ENCODE results near the gene DENND11.
A peak's percentile ranks its signal among the peaks of the same experiment; 100 is the strongest.

The DENND11 gene, protein sequence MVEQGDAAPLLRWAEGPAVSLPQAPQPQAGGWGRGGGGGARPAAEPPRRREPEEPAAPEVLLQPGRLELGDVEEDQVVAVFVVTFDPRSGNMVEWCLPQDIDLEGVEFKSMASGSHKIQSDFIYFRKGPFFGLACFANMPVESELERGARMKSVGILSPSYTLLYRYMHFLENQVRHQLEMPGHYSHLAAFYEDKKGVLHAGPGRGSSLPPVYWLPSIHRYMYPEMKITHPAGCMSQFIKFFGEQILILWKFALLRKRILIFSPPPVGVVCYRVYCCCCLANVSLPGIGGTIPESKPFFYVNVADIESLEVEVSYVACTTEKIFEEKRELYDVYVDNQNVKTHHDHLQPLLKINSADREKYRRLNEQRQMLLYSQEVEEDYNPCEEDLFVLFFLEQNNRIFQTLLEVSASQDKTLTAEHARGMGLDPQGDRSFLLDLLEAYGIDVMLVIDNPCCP

GRCh38 chr7:141702047-141702567, at the start of gene DENND11:
Gene DENND11 (minus strand): TSS chr7:141702166. CDS start chr7:141702153, 13 bp downstream.
- DNase-seq: peak; percentile 58

GRCh38 chr7:141748396-141748795, 46.4 kb upstream of the DENND11 start:
- CTCF ChIA-PET: interaction anchor here (1.3 kb wide), 1 partner anchor 10 kb away, joined by 4 read pairs; the partner anchor contains the start of gene SSBP1
- Mint-ChIP-seq H3K27me3 (no peaks in the 10 kb centered on the region), H3K36me3 (peaks cover 74% of the 10 kb centered on the region), H3K27ac (no peak overlapping the region), H3K4me1 (peaks cover 3% of the 10 kb centered on the region), H3K4me3 (no peak overlapping the region), H3K9me3 (peaks cover 30% of the 10 kb centered on the region)
- DNase-seq: no peak

More at GRCh38 chr7:141702047-141702567, at the start of gene DENND11:
- CTCF ChIA-PET: interaction anchor here (0.7 to 3.7 kb wide), 4 partner anchors 34 to 47 kb away, joined by 3 to 17 read pairs (median 9); partner anchors contain the start of gene SSBP1
- peak within 1 kb of the TSS; percentile 77 for H3K27ac Mint-ChIP-seq
- peaks cover 5% of the 10 kb centered on the region for H3K36me3 Mint-ChIP-seq
- peaks cover 21% of the 10 kb centered on the region for H3K27me3 Mint-ChIP-seq
- H3K4me1 Mint-ChIP-seq: peaks cover 31% of the 10 kb centered on the region
- no peaks in the 10 kb centered on the region for H3K9me3 Mint-ChIP-seq
- peak within 1 kb of the TSS; percentile 76 for H3K4me3 Mint-ChIP-seq

- no peak for DNase-seq
- H3K4me1 Mint-ChIP-seq: peaks cover 22% of the 10 kb centered on the region
- H3K27ac Mint-ChIP-seq: no peak overlapping the region
- H3K27me3 Mint-ChIP-seq: no peaks in the 10 kb centered on the region
- no peaks in the 10 kb centered on the region for H3K9me3 Mint-ChIP-seq
- H3K36me3 Mint-ChIP-seq: peaks cover 62% of the 10 kb centered on the region
- no peak overlapping the region for H3K4me3 Mint-ChIP-seq
- CTCF ChIA-PET: no interaction called here
Measured at GRCh38 chr7:141744131-141744530, 42.2 kb upstream of the DENND11 start.

DNA sequence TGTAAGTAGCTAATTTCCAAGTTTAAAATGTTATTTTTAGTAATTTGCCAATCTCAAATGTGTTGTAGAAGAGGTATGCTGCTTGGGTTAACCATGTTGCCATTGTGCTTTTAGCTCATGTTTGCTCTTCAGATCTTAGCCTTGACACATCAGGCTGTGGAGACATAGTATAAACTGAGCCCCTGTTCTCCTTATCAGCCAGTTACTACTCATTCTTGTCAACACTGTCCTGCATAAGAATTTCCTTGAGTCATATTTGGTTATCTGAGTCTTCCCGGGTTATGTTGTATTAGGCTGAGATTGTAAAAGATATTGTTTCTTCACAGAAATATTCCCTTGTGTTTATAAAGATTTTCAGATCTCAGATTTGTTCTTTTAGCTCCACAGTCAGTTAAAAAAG, 40.3 kb upstream of the DENND11 start:
- no peak for DNase-seq
- Mint-ChIP-seq H3K9me3 (no peaks in the 10 kb centered on the region), H3K27me3 (no peaks in the 10 kb centered on the region), H3K4me1 (peaks cover 31% of the 10 kb centered on the region), H3K36me3 (peaks cover 59% of the 10 kb centered on the region), H3K4me3 (no peak overlapping the region), H3K27ac (no peak overlapping the region)
- CTCF ChIA-PET: interaction anchor here (1.6 to 2.2 kb wide), 2 partner anchors 11 to 88 kb away, joined by 4 to 7 read pairs; no protein-coding TSS in a partner anchor

- Mint-ChIP-seq H3K4me1 (peaks cover 33% of the 10 kb centered on the region), H3K27me3 (no peaks in the 10 kb centered on the region), H3K4me3 (peak overlapping the region; percentile 94), H3K27ac (peak overlapping the region; percentile 96), H3K36me3 (peaks cover 43% of the 10 kb centered on the region), H3K9me3 (no peaks in the 10 kb centered on the region)
- CTCF ChIA-PET: interaction anchor here (1.0 to 3.5 kb wide), 6 partner anchors 13 to 726 kb away, joined by 3 to 17 read pairs (median 8); partner anchors contain the start of gene DENND11
- DNase-seq: no peak
Measured at GRCh38 chr7:141739250-141739649, 37.3 kb upstream of the DENND11 start.

DNA sequence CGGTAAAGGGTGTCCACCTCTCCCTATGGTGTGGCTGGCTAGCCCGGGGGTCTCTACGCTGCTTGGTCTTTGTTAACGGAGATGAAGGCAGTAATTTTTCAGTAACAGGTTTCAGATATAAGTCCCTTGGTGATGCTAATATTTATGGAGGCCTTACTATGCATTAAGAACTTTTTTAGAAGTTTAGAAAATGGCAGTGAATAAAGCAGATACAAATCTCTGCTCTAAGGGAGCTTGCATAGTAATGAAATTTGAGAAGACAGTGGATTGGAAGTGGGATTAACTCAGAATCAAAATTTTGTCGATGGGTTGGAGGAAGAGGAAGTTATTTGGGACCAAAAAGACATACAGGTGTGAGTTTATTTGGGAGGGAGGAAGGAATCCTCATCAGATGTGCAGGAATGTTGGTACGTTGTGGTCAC, 36.6 kb upstream of the DENND11 start:
- DNase-seq: no peak
- no peaks in the 10 kb centered on the region for H3K27me3 Mint-ChIP-seq
- H3K4me3 Mint-ChIP-seq: peak overlapping the region; percentile 94
- peak overlapping the region; percentile 96 for H3K27ac Mint-ChIP-seq
- no peaks in the 10 kb centered on the region for H3K9me3 Mint-ChIP-seq
- CTCF ChIA-PET: interaction anchor here (0.8 to 3.8 kb wide), 15 partner anchors 10 to 1502 kb away, joined by 3 to 52 read pairs (median 5); partner anchors contain the start of genes DENND11, MRPS33 and TAS2R3
- H3K36me3 Mint-ChIP-seq: peaks cover 37% of the 10 kb centered on the region
- H3K4me1 Mint-ChIP-seq: peaks cover 33% of the 10 kb centered on the region

DNA sequence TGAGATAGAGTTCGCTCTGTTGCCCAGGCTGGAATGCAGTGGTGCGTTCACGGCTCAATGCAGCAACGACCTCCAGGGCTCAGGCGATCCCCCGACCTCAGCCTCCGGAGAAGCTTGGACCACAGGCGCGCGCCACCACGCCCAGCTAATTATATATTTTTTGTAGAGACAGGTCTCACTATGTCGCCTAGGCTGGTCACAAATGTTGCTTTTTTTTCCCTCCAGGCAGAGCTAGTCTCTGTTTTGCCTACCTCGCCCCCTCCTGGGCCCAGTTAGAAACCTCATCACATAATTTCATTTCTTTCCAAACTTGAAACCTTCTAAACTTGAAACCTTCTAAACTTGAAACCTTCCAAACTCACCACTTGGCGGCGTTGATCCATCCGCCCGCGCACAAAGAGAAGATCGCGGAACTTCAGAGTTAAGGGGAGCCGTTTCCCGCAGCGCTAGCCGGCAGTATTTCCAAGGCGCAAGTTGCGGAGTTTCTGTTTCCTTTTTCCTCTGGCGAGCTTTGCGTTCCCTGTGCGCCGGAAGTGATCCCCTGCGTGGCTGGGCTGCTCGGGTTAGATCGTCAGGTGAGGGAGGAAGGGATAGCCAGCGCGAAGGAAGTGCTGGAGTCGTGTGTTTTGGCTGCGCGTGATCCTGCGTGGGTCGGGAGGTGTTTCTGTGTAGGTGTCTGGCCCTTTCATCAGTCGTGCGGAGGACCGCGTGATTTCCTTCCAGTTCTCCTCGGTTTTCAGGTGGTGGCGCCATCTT, 36.0 kb upstream of the DENND11 start, which contains the start of gene SSBP1:
TSS of gene SSBP1 (plus strand) at position 523 of the 756 bp plus-strand sequence. CDS start 809 bp downstream, outside the sequence.
- peaks cover 33% of the 10 kb centered on the region for H3K4me1 Mint-ChIP-seq
- H3K27ac Mint-ChIP-seq: peak within 1 kb of the TSS; percentile 96
- H3K4me3 Mint-ChIP-seq: peak within 1 kb of the TSS; percentile 94
- H3K27me3 Mint-ChIP-seq: no peaks in the 10 kb centered on the region
- CTCF ChIA-PET: interaction anchor here (0.7 to 3.8 kb wide), 24 partner anchors 8 to 1502 kb away, joined by 3 to 52 read pairs (median 4); partner anchors contain the start of genes DENND11, MRPS33 and TAS2R3
- peak; percentile 94 for DNase-seq
- H3K36me3 Mint-ChIP-seq: peaks cover 32% of the 10 kb centered on the region
- no peaks in the 10 kb centered on the region for H3K9me3 Mint-ChIP-seq

DNA sequence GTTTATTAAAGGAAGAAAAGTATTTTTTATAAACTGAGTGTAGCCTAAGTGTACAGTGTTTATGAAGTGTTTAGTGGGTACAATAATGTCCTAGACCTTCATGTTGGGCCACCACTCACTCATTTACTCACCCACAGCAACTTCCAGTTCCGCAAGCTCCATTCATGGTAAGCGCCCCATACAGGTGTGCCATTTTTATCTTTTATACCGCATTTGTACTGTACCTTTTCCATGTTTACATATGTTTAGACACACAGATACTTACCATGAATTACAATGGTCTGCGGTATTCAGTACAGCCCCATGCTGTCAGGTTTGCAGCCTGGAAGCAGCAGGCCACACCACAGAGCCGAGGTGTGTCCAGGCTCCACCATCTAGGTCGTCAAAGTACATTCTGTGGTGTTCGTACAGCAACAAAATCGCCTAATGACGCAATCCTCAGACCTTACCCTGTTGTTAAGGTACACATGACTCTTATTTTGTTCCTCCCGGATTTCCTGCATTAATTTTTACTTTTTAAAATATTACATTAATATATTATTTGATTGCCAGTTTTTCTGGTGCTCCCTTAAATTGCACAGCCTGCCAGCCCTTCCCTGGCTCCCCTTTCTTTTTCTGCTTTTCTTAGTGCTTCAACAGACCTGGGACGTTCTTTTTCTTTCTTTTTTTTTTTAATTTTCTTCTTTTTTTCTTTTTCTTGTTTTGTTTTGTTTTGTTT, 35.3 kb upstream of the DENND11 start:
- CTCF ChIA-PET: interaction anchor here (0.7 to 3.8 kb wide), 22 partner anchors 8 to 723 kb away, joined by 3 to 52 read pairs (median 4); partner anchors contain the start of genes DENND11, MRPS33 and TAS2R3
- Mint-ChIP-seq H3K4me1 (peaks cover 32% of the 10 kb centered on the region), H3K36me3 (peaks cover 27% of the 10 kb centered on the region), H3K27ac (peak overlapping the region; percentile 96), H3K4me3 (peak overlapping the region; percentile 94), H3K9me3 (no peaks in the 10 kb centered on the region), H3K27me3 (no peaks in the 10 kb centered on the region)
- DNase-seq: no peak

DNA sequence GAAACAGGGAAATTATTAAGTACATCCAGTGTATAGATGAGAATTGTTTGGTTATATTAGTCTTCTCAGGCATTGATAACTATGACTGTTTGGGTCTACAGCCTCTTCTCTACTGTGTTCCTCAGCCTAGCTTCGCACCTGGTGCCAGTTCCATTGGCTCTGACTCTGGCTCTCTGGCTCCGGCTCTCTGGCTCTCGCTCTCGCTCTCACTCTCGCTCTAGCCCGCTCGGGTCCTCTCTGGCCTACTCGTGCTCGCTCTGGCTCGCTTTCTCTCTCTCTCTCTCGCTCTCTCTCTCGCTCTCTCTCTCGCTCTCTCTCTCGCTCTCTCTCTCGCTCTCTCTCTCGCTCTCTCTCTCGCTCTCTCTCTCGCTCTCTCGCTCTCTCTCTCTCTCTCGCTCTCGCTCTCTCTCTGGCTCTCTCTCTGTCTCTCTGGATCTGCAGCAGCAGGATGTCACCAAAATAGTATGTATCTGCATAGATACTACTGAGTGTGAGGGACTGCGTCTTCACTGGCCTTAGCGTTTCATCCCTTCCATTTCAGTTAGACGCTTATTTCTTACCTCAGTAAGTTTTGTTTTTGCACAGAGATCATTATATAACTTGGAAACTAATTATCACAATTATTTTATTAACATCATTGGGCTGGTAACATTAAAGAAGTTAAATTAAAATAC, 29.6 kb upstream of the DENND11 start:
- DNase-seq: no peak
- Mint-ChIP-seq H3K9me3 (no peaks in the 10 kb centered on the region), H3K4me1 (peaks cover under 1% of the 10 kb centered on the region), H3K27me3 (no peaks in the 10 kb centered on the region), H3K36me3 (no peaks in the 10 kb centered on the region), H3K27ac (no peak overlapping the region), H3K4me3 (no peak overlapping the region)
- CTCF ChIA-PET: no interaction called here

GRCh38 chr7:141729020-141729419, 27.1 kb upstream of the DENND11 start:
- Mint-ChIP-seq H3K9me3 (no peaks in the 10 kb centered on the region), H3K36me3 (no peaks in the 10 kb centered on the region), H3K4me1 (no peaks in the 10 kb centered on the region), H3K27ac (no peak overlapping the region), H3K27me3 (no peaks in the 10 kb centered on the region), H3K4me3 (no peak overlapping the region)
- DNase-seq: no peak
- CTCF ChIA-PET: interaction anchor here (1.6 kb wide), 1 partner anchor 9 kb away, joined by 4 read pairs; the partner anchor contains the start of gene SSBP1

DNA sequence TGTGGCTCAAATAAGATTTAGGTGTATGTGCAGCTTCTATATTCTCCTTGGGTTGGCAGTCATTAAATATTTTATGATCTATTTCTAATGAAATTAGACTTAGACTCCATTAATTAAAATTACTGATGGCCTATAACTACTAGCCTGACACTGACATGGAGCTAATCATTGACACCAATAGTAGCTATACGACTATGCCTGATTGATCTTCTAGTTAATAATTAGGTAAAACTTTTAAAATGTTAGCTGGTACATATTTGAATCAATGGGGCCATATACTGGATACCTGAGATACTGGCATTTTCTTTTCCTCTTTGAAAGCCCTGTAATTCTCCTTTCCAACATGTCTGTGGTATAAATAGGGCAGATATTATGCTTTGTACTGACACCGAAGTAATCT, 20.6 kb upstream of the DENND11 start:
- Mint-ChIP-seq H3K27ac (no peak overlapping the region), H3K27me3 (no peaks in the 10 kb centered on the region), H3K4me3 (no peak overlapping the region), H3K4me1 (peaks cover 5% of the 10 kb centered on the region), H3K9me3 (no peaks in the 10 kb centered on the region), H3K36me3 (no peaks in the 10 kb centered on the region)
- CTCF ChIA-PET: no interaction called here
- no peak for DNase-seq

DNA sequence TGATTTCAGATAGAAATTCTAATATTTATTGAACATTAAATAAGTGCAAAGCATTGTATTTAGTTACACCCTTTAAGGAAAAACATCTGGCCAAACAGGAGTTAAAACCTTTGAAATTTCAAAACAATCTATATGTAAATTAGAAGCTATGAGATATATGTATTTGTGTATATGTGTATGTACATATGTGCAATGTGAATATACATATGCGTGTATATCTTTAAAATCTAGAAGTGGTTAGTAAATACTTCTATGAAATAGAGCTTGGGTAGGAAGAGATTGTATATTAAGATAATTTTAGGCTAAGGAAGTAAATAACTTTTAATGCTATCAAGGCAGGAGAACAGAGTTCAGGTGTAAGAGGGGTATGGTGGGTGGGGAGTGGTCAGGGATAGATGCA, 15.5 kb upstream of the DENND11 start:
- Mint-ChIP-seq H3K36me3 (no peaks in the 10 kb centered on the region), H3K27me3 (no peaks in the 10 kb centered on the region), H3K4me3 (no peak overlapping the region), H3K9me3 (no peaks in the 10 kb centered on the region), H3K27ac (no peak overlapping the region), H3K4me1 (peaks cover 5% of the 10 kb centered on the region)
- CTCF ChIA-PET: no interaction called here
- no peak for DNase-seq
